Body of pancreas (tissue), 4 donors: ENCODE measurements around the gene OOSP4A.

Experiments
- CTCF ChIP-seq, 7 experiments: fragments of 450-650 bp in 4 of 7; fragments of 200-600 bp in 3 of 7; sonication (generic) in 3 of 7; IDR thresholded peaks; one replicate each; pipeline ENCODE4 v1.5.1; 2016 to 2019; ENCODE audit warnings: antibody characterized with exemption in 7 of 7
- POLR2A ChIP-seq, 3 donors: fragments of 450-650 bp; IDR thresholded peaks; one replicate each; pipeline ENCODE4 v1.6.1; 2016; ENCODE audit warnings: antibody characterized with exemption in 3 of 3, mild to moderate bottlenecking in 2 of 3

- TF ChIP-seq CTCF (IDR thresholded peaks at IDR 0.05) (no peak), POLR2A (IDR thresholded peaks at IDR 0.05) (no peak)
These were observed 9.3 kb downstream of the OOSP4A start for GRCh38 chr11:59973097-59973496.
